Non-pigmented ciliary epithelial cell (primary cell): ENCODE measurements around the gene FXYD1.

Source experiments
- DNase-seq: peaks from one replicate; pipeline ENCODE4 v3.0.0-alpha.2; 2010; ENCODE audit warnings: low read depth

The FXYD1 gene

DNA sequence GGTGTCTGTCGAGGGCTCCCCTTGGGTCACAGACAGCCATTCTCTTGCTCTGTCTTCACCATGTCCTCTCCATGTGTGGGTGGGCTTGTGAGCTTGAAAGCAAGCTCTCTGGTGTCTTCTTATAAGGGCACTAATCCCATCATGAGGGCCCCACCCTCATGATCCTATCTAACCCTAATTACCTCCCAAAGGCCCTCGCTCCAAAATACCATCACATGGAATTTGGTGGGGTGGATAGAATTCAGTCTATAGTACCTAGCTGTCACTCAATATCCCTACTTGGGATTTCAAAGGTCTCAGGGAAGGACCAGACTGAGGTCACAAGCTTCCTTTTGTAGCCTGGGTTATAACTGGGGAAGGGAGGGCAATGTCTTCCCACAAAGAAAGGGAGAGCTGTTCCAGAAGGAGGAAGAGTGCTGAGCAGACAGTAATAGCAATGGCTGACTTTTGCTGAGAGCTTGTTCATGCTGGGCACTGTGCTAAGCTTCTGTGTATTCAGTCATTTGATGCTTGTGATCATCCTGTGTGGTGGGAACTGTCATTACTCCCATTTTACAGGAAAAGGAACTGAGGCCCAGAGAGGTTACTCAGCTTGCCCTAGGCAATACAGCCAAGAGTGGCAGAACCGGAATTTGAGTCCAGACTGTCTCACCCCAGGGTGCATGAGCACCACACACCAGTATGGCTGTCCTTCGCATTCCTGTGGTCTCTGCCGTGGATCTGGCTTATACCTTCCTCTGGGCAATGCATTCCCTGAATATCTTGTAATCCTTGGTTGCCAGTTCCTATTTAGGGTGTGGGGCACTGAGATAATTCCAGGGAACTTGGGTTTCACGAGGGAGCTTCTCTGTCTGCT is 24.1 kb downstream of the FXYD1 start:
- DNase-seq, result no peak

DNA sequence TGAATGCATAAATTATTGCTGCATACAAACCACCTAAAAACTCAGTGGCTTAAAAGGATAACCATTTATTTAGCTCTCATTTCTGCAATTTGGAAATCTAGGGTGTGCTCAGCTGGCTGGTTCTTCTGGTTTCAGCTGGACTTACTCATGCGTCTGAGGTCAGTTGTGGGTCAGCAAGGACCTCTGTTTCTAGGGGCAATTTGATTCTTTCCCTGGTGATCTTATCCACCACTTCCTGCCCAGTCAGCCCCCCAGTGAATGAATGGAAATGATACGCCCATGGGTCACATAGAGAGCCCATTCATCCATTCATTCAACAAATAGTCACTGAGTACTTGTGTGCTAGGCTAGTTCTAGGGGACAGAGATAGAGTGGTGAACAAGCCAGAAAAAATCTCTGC is 25.8 kb downstream of the FXYD1 start:
- no peak for DNase-seq

DNA sequence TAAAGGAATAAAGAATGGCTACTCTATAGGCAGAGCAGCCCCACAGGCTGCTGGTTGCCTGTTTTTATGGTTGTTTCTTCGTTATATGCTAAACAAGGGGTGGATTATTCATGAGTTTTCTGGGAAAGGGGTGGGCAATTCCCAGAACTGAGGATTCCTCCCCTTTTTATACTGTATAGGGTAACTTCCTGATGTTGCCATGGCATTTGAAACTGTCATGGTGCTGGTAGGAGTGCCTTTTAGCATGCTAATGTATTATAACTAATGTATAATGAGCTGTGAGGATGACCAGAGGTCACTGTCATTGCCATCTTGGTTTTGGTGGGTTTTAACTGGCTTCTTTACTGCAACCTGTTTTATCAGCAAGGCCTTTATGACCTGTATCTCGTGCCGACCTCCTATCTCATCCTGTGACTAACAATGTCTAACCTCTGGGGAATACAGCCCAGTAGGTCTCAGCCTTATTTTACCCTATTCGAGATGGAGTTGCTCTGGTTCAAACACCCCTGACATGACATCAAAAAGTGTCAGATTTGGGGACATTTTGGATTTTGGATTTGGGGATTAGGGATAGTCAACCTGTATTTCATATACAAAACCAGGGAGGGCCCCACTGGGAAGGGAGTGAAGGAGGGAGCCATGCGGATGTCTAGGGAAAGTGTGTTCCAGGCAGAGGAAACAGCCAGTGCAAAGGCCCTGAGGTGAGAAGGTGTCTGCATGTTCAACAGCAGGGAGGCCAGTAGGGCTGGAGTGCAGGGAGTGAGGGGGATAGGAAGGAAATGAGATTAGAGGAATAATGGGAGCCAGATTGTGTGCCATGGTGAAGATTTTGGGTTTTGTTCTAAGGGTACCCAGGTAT is 26.8 kb downstream of the FXYD1 start:
- no peak for DNase-seq

DNA sequence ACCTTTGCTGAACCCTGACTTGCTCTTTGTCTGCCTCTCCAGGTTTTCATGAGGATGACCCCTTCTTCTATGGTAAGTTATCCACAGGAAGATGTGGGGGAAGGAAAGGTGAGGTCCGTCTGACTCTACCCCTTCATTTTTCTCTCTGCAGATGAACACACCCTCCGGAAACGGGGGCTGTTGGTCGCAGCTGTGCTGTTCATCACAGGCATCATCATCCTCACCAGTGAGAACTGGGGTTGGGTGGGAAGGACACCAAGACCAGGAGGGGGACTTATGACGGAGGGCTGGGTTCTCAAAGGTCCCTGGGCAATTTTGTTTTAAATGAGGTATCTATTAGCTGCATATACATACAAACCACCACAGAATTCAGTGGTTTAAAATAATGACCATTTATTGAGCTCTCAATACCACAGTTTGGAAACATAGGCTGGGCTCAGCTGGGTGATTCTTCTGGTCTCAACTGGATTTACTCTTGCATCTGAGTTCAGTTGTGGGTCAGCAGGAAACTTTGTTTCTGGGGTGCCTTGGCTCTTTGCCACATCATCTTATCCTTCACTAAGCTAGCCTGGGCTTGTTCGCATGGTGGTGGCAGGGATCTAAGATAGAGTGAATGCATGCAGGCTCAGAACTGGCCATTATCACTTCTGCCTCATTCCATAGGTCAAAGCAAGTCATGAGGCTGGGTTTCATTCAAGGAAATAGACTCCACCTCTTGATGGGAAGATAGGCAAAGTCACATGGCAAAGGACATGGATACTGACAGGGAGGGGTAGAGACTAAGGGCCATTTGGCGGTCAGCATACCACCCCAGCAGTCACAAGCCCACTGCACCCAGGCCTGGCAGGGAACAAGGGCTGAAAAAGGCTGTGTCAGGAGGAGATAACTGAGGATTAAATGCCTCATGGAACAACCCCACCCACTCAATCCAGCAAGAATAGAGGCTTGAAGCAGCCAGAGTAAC is 27.8 kb downstream of the FXYD1 start:
- DNase-seq, result no peak

DNA sequence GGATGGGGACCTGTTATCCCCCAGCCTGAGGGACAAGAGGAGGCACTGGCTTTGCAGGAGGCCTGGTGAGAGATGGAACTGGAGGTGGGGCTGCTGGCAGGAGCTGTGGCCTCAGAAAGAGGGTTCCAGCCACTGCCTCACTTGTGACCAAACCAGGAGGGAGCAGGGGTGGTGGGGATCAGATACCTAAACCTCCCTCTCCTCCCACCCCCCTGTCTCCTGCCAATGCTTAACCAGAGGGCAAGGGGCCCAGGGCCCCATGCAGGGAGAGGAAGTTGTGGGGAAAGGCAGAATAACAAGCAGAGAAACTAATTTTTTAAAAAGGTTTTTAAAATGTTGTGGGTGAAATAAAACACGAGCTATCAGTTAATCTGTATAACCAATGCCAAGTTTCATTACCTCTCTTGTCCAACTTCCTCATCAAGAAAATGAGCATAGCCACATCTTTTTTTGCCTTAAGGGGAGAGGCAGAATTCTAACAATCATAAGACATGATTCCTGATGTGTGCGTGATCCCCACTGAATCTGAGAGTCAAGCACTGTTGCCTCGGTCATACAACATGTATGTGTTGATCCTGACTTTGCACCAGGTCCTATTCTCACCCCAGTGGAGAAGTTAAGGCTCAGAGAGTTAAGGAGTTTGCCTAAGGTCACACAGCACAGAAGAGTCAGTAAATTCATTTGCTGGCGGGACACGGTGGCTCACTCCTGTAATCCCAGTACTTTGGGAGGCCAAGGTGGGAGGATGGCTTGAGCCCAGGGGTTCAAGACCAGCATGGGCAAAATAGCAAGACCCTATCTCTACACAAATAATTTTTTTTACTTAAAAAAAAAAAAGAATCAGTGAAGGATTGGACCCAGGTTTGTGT is 28.9 kb downstream of the FXYD1 start:
- no peak for DNase-seq

DNA sequence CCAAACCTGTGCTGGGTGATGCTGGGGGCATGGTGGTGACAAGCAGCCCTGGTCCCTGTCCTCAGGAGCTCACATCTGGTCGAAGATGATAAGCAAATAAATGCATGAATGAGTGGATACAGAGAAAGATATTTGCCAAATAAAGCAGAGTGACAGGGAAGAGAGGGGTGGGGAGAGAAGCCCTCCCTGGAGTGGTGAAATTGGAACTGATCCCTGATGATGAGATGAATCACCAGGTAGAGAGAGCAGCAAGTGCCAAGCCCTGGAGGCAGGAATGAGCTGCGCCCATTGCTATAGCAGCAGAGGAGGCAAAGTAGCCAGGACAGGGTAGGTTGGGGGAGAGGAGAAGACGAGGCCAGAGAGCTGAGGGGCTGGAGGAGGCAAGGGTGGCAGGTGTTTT is 29.6 kb downstream of the FXYD1 start:
- DNase-seq, result no peak

DNA sequence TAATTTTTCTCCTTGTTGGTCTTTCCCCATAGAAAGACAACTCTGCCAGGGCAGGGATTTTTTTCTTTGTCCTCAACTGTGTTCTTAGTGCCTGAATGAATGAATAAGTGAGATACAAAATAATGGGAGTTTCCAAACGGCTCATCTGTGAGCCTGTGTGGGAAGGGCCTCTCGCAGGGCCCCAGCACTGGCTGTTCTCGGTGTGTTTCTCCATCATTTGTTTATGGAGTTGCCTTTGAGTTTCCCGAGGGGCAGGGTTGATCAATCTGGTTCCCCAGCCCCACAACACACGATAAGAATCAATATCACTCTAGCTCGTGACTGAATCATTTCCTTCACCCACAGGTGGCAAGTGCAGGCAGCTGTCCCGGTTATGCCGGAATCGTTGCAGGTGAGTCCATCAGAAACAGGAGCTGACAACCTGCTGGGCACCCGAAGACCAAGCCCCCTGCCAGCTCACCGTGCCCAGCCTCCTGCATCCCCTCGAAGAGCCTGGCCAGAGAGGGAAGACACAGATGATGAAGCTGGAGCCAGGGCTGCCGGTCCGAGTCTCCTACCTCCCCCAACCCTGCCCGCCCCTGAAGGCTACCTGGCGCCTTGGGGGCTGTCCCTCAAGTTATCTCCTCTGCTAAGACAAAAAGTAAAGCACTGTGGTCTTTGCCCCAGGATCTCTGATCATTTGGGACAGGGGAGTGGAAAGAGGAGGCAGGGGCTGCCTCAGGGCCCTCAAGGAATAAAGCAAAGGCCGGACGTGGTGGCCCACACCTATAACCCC is 30.8 kb downstream of the FXYD1 start:
- no peak for DNase-seq

DNA sequence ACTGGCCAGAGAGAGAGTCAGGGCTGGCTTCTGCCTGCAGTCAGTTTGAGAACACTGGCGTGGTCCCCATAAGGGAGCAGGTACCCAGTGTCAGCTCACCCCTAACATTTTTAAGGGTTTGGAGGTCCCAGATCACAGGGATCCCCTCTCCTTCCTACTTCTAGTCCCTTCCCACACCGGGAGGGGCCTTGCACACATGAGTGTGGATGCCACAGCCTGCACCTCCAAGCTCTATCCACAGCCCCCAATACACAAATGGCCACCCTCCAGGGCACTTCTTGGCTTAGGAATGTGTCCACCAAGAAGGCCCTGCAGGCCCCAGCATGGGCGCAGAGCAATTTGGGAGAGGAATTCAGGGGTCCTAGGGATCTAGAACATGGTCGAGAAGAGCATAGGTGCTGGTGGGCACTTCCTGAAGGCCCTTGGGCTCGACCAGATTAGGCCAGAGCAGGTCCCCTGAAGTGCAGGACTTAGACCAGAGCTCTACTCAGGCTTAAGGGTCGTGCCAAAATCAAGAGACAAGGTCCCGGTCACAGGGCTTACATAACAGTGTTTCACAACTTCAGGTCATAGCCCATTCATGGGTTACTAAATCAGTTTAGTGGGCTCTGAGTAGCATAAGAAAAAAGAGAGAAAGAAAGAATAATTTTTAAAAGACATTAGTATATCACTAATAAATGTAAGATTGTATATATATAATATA is 31.9 kb downstream of the FXYD1 start:
- no peak for DNase-seq

DNA sequence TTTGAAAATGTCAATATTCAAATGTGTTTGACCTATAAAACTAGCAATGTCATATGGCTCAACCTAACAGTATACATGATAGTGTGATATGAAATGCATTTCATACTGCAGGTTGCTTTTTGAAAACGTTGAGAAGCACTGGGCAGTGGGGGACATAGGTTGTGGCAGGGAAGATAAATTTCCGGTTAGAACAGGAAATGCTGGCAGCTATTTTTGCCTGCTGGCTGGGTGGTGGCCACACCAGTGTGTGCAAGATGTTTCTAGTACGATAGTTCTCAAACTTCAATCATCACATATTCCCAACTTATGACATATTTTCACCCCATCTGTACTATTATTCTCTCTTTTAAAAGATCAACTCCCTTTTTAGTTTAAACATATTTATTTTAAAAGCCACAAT is 33.1 kb downstream of the FXYD1 start:
- DNase-seq, result no peak

DNA sequence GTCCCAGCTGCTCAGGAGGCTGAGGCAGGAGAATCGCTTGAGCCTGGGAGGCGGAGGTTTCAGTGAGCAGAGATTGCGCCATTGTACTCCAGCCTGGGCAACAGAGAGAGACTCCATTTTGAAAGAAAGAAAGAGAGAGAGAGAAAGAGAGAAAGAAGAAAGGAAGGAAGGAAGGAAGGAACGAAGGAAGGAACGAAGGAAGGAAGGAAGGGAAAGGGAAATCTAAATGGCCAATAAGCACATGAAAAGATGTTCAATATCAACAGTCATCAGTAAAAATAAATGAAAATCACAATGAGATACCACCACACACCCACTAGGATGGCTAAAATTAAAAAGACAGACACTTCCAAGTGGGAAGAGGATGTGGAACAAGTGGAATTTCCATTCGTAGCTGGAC is 35.6 kb downstream of the FXYD1 start:
- no peak for DNase-seq

DNA sequence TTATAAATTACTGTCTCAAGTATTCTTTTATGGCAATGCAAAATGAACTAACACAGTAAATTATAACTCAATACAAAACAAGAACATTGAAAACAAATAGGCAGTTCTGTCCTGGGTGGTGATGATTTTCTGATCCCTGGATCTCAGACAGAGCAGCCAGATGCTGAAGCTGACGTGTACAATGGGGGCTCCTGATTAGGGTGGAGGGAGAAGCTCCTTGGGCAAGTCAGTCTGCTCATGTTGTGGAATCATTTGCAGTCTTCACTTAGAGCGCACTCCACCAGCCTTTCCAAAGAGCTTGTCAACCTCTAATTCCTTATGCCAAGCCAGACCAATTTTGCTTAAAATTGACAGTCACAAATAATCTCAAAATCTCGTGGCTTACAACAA is 37.6 kb downstream of the FXYD1 start:
- DNase-seq, result no peak

DNA sequence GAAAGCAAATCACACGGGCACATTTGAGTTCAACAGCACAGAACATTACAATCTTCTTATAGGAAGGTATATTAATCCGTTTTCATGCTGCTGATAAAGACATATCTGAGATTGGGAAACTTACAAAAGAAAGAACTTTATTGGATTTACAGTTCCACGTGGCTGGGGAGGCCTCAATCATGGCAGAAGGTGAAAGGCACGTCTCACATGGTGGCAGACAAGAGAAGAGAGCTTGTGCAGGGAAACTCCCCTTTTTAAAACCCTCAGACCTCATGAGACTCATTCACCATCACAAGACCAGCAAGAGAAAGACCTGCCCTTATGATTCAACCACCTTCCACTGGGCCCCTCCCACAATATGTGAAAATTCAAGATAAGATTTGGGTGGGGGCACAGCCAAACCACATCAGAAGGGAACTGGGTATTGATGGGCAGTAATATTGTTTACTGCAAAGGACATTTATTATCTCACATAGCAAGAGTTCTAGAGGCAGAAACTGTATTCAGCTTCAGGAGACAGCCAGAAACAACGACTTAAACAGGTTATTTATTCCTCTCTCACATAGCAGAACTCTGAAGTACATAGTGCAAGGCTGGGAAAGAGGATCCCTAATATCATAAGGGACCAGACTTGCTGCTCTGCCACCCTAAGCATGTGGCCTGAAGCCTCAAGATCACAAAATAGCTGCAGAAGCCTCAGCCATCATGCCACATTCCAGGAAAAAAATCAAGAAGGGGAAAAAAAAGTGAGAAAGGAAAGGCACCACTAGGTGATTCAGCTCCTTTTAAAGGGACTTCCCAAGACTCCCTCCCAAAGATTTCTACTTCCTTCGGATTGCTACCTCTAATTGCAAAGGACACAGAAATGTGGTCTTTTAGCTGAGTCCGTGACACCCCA is 39.0 kb downstream of the FXYD1 start:
- DNase-seq, result no peak

DNA sequence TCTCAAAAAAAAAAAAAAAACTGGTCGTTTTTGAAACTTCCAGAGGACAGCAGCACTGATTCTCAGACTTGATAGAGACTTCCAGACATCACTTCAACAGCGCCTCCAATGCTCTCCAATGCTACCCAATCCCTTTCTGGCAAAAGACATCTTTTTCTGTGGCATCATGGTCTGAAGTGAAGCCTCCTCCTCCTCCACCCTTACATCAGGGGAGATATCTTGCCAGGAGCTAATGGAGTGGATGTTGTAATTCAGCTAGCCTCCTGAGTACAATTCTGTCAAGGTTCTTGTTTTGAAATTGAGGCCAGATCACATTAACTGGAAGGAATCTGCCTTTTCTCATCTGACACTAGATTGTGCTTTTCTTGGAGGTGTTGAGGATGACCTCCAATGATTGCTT is 40.1 kb downstream of the FXYD1 start:
- no peak for DNase-seq

DNA sequence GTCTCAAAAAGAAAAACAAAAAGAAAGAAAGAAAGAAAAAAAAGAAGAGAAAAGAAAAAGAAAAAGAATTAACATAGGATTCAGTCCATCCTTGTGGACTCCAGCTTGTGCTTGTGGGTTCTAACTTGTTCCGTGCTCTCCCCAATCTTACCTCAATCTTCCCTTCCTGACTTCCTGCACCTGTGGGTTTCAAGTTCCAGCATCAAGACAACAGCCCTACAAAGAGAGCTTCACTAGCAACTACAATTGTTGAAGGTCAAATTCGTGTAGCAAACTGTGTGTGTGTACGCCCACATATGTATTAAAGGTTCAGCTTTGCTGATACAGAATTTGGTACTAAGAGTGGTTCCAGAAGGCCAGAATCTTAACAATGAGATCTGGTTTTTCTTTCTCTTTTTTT is 41.2 kb downstream of the FXYD1 start:
- DNase-seq, result no peak

DNA sequence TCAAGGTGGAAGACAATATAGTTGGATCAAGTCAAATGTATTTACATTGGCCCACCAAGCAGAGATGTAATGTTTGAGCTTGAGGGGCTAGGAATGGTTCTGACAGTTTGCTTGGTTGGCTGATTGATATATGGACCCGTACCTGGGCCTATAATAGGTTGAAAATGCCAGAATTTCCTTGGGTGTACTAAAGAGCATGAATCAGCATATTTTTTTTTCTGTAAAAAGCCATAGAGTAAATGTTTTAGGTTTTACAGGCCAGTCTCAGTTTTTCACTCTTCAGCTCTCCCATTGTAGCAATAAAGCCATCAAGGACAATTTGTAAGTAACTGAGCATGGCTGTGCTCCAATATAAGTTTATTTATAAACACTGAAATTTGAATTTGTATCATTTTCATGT is 42.8 kb downstream of the FXYD1 start:
- DNase-seq, result no peak

DNA sequence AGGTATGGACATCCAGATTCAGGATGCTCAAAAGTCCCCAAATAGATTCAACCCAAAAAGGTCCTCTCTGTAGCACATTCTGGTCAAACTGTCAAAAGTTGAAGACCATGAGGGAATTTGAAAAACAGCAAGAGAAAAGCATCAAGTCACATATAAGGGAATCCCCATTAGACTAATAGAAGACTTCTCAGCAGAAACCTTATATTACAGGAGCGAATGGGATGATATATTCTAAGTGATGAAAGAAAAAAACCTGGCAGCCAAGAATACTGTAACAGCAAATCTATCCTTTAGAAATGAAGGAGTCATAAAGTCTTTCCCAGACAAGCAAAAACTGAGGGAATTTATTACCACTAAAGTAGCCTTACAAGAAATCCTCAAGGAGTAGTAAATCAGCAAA is 45.6 kb downstream of the FXYD1 start:
- no peak for DNase-seq

DNA sequence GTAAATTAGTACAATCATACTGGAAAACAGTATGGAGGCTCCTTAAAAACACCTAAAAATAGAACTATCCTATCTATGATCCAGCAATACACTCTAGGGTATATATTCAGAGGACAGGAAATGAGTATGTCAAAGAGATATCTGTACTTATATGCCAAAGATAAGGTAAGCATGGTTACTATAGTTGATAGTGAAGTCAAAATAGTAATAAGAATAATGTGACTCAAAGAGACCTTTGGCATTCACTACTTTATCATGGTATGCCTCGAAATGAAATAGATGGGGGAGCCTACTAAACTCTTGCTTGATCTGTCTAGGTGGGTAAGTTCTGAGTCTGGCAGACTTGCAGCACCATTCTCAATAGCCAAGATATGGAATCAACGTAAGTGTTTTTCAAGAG is 46.3 kb downstream of the FXYD1 start:
- DNase-seq, result no peak
